Neural progenitor cell (in vitro differentiated cells): ENCODE results near the gene EDNRA. TPM values are rescaled to one million over a fixed set of nuclear protein-coding genes. Genes with fewer than 3 reads are reported as not detected.

Experiments used
- DNase-seq: peaks from one replicate; pipeline ENCODE4 v3.0.0-alpha.2; 2016; ENCODE audit warnings: low spot score
- H2AFZ ChIP-seq: fragments of 200-600 bp; sonication (generic); replicated peaks from 2 replicates; pipeline ENCODE4 v1.6.1; 2016; ENCODE audit warnings: antibody characterized with exemption
- H3F3A ChIP-seq: fragments of 200-600 bp; sonication (generic); 2 replicates; pipeline ENCODE4 v1.6.1; 2016; ENCODE audit warnings: antibody characterized with exemption, low read depth
- H3K27ac ChIP-seq: fragments of 200-600 bp; sonication (generic); 2 replicates; pipeline ENCODE4 v1.5.1; 2016; ENCODE audit warnings: mild to moderate bottlenecking
- H3K27me3 ChIP-seq: fragments of 200-600 bp; sonication (generic); 2 replicates; pipeline ENCODE4 v1.6.1; 2016; ENCODE audit warnings: mild to moderate bottlenecking, moderate library complexity
- H3K36me3 ChIP-seq: fragments of 200-600 bp; sonication (generic); 2 replicates; pipeline ENCODE4 v1.5.1; 2016
- H3K4me1 ChIP-seq: fragments of 200-600 bp; sonication (generic); 2 replicates; pipeline ENCODE4 v1.6.1; 2016; ENCODE audit warnings: mixed run types
- H3K4me2 ChIP-seq: fragments of 200-600 bp; sonication (generic); 2 replicates; pipeline ENCODE4 v1.6.1; 2016
- H3K4me3 ChIP-seq: fragments of 200-600 bp; sonication (generic); 2 replicates; pipeline ENCODE4 v1.5.1; 2016
- H3K79me2 ChIP-seq: fragments of 200-600 bp; sonication (generic); 2 replicates; pipeline ENCODE4 v1.6.1; 2016; ENCODE audit warnings: low read depth
- H3K9ac ChIP-seq: fragments of 200-600 bp; sonication (generic); 2 replicates; pipeline ENCODE4 v1.6.1; 2016
- H3K9me3 ChIP-seq: fragments of 200-600 bp; sonication (generic); 2 replicates; pipeline ENCODE4 v1.5.1; 2016; ENCODE audit warnings: low read depth
- H4K20me1 ChIP-seq: fragments of 200-600 bp; sonication (generic); 2 replicates; pipeline ENCODE4 v1.6.1; 2016; ENCODE audit warnings: low read depth
- H3K27ac Mint-ChIP-seq: 3 replicates; pipeline ENCODE4 v1.8.0; 2021; ENCODE audit warnings: mixed read lengths
- H3K27me3 Mint-ChIP-seq: 2 replicates; pipeline ENCODE4 v1.8.0; 2022; ENCODE audit warnings: low read depth, mild to moderate bottlenecking, inconsistent platforms, moderate library complexity, mixed read lengths; ENCODE audit not compliant: insufficient read depth
- H3K36me3 Mint-ChIP-seq: 3 replicates; pipeline ENCODE4 v1.8.0; 2021; ENCODE audit warnings: mixed read lengths
- H3K4me1 Mint-ChIP-seq: 3 replicates; pipeline ENCODE4 v1.8.0; 2021; ENCODE audit warnings: mixed read lengths
- H3K4me3 Mint-ChIP-seq: 3 replicates; pipeline ENCODE4 v1.8.0; 2021; ENCODE audit warnings: mild to moderate bottlenecking, moderate library complexity, mixed read lengths
- H3K9me3 Mint-ChIP-seq: 3 replicates; pipeline ENCODE4 v1.8.0; 2020; ENCODE audit warnings: mixed read lengths
- EZH2 ChIP-seq: fragments of 200-600 bp; sonication (generic); IDR thresholded peaks from 2 replicates; pipeline ENCODE4 v1.6.1; 2017; ENCODE audit warnings: antibody characterized with exemption, mild to moderate bottlenecking, moderate library complexity
- EZH2phosphoT487 ChIP-seq: fragments of 200-600 bp; sonication (generic); IDR thresholded peaks from 2 replicates; pipeline ENCODE4 v1.6.1; 2017; ENCODE audit warnings: antibody characterized with exemption
- total RNA-seq: library from RNA; depleted of rRNA; stranded (reverse); fragments of >200 nt; gene quantifications from 2 replicates; pipeline ENCODE4 v1.2.3, GENCODE V29; 2015; ENCODE audit warnings: low replicate concordance
- TF ChIP-seq, protein P1 (sequence below): fragments of 200-600 bp; sonication (generic); IDR thresholded peaks from 2 replicates; pipeline ENCODE4 v1.5.1; 2017; ENCODE audit warnings: antibody characterized with exemption, mild to moderate bottlenecking

The EDNRA gene
- total RNA-seq, 1 donor from 2014 or later = 2.9 TPM

DNA sequence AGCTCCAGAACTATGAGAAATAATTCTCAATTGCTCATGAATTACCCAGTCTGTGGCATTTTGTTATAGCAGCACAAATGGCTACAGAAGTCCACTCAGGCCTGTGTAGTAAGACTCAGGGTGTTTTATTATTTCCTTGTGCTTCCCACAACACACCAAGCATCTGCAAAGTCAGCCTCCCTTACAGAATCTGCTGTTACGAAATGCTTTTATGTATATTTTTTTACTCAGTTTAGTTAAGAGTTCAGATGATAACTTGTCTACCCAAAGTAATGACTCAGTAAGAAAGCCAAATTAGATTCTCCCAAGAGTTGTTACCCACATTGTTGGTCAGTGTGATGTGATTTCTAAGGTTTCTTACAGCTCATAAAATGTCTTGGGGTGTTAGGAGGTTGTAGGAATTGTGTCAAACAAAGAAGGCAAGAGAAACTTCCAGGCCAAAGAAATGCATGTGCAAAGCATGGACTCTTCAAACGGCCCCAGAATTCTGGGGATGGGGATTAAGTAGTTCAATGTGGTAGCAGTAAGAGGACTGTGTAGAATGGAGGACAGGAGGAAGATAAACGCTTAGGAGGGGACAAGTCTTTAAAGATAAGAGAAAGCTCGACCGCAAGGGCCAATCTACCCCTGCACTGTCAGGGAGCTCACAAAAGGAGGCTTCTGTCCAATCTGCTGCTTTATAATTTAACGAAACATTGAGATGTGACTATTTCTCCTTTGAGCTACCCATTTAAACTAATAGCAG lies 100.9 kb downstream of the EDNRA start:
- no peaks in the 10 kb centered on the region for H3K79me2 ChIP-seq
- TF ChIP-seq, protein P1, sequence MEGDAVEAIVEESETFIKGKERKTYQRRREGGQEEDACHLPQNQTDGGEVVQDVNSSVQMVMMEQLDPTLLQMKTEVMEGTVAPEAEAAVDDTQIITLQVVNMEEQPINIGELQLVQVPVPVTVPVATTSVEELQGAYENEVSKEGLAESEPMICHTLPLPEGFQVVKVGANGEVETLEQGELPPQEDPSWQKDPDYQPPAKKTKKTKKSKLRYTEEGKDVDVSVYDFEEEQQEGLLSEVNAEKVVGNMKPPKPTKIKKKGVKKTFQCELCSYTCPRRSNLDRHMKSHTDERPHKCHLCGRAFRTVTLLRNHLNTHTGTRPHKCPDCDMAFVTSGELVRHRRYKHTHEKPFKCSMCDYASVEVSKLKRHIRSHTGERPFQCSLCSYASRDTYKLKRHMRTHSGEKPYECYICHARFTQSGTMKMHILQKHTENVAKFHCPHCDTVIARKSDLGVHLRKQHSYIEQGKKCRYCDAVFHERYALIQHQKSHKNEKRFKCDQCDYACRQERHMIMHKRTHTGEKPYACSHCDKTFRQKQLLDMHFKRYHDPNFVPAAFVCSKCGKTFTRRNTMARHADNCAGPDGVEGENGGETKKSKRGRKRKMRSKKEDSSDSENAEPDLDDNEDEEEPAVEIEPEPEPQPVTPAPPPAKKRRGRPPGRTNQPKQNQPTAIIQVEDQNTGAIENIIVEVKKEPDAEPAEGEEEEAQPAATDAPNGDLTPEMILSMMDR = no peak
- TF ChIP-seq EZH2phosphoT487 = no peak
- no peak for TF ChIP-seq EZH2
- no peak overlapping the region for H3K9ac ChIP-seq
- no peak for DNase-seq
- H3K9me3 Mint-ChIP-seq = peaks cover 6% of the 10 kb centered on the region
- H3K36me3 ChIP-seq = no peaks in the 10 kb centered on the region
- H3F3A ChIP-seq = no peaks in the 10 kb centered on the region
- H3K4me1 Mint-ChIP-seq = peaks cover 5% of the 10 kb centered on the region
- no peaks in the 10 kb centered on the region for H3K9me3 ChIP-seq
- no peak overlapping the region for H3K27ac ChIP-seq
- no peak overlapping the region for H3K4me3 Mint-ChIP-seq
- no peak overlapping the region for H3K4me3 ChIP-seq
- no peak overlapping the region for H3K27ac Mint-ChIP-seq
- H4K20me1 ChIP-seq = no peaks in the 10 kb centered on the region
- H2AFZ ChIP-seq = no peak overlapping the region
- no peak overlapping the region for H3K4me2 ChIP-seq
- H3K36me3 Mint-ChIP-seq = no peaks in the 10 kb centered on the region
- no peaks in the 10 kb centered on the region for H3K27me3 Mint-ChIP-seq
- peaks cover 4% of the 10 kb centered on the region for H3K4me1 ChIP-seq
- no peaks in the 10 kb centered on the region for H3K27me3 ChIP-seq

DNA sequence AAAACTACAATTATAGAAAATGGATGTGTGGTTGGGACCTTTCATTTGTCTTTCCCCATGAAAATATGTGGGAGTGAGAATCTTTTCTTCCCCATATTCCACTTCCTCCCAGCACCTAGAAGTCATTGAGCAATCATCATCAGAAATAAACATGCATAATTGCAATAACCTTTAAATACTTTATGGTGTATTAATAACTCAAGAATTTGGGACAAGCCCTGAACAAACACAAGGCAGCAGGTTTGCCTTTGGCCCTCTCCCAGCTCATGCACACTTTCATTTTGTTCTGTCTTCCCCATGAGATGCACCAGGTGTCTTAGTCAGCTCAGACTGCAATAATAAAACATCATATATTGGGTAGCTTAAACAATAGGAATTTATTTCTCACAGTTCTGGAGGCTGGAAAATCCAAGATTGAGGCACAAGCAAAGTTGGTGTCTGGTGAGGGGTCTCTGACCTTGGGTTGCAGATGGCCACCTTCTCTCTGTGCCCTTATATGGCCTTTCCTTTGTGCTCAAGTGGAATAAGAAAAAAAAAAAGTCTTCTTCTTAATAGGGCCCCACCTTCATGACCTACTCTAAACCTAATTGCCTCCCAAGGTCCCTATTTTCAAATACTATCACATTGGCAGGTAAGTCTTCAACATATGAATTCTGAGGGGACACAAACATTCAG lies 101.6 kb downstream of the EDNRA start:
- no peak for TF ChIP-seq EZH2phosphoT487
- TF ChIP-seq, protein P1 = no peak
- no peak for TF ChIP-seq EZH2
- Histone ChIP-seq H3K79me2 (no peaks in the 10 kb centered on the region), H3K27me3 (no peaks in the 10 kb centered on the region), H3K4me3 (no peak overlapping the region), H2AFZ (no peak overlapping the region), H4K20me1 (no peaks in the 10 kb centered on the region), H3K9ac (no peak overlapping the region), H3K4me1 (peaks cover 11% of the 10 kb centered on the region), H3K36me3 (no peaks in the 10 kb centered on the region), H3K9me3 (no peaks in the 10 kb centered on the region), H3F3A (no peaks in the 10 kb centered on the region), H3K4me2 (no peak overlapping the region), H3K27ac (no peak overlapping the region)
- peaks cover 6% of the 10 kb centered on the region for H3K9me3 Mint-ChIP-seq
- H3K27ac Mint-ChIP-seq = no peak overlapping the region
- H3K27me3 Mint-ChIP-seq = no peaks in the 10 kb centered on the region
- DNase-seq = no peak
- H3K4me3 Mint-ChIP-seq = no peak overlapping the region
- H3K4me1 Mint-ChIP-seq = peaks cover 11% of the 10 kb centered on the region
- no peaks in the 10 kb centered on the region for H3K36me3 Mint-ChIP-seq

DNA sequence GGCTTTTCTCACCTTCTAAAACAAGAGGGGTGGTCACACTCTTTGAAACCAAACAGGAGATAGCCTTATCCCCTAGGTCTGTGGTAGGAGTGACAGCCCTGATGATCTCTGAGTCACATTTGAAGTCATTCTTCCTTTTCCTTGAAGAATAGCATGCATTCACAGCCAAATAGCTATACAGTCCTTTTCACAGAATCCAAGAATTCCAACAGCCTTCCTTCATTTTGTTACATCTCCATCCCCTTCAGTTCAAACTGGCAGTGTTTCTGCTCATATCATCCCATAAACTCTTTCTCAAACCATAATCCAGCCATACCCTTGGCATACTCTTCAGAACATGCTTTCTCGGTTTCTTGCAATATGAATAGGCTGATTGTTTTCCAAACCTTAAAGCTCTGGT lies 103.0 kb downstream of the EDNRA start:
- peaks cover 11% of the 10 kb centered on the region for H3K4me1 Mint-ChIP-seq
- no peaks in the 10 kb centered on the region for H3K36me3 ChIP-seq
- TF ChIP-seq, protein P1 = no peak
- no peak for TF ChIP-seq EZH2phosphoT487
- TF ChIP-seq EZH2 = no peak
- H3K79me2 ChIP-seq = no peaks in the 10 kb centered on the region
- H3K27ac Mint-ChIP-seq = no peak overlapping the region
- H4K20me1 ChIP-seq = no peaks in the 10 kb centered on the region
- H2AFZ ChIP-seq = no peak overlapping the region
- H3K36me3 Mint-ChIP-seq = no peaks in the 10 kb centered on the region
- H3K4me1 ChIP-seq = peaks cover 11% of the 10 kb centered on the region
- no peaks in the 10 kb centered on the region for H3K9me3 ChIP-seq
- H3K9ac ChIP-seq = no peak overlapping the region
- DNase-seq = no peak
- H3K27ac ChIP-seq = no peak overlapping the region
- H3K4me3 ChIP-seq = no peak overlapping the region
- H3F3A ChIP-seq = no peaks in the 10 kb centered on the region
- H3K27me3 Mint-ChIP-seq = no peaks in the 10 kb centered on the region
- no peak overlapping the region for H3K4me3 Mint-ChIP-seq
- peaks cover 6% of the 10 kb centered on the region for H3K9me3 Mint-ChIP-seq
- no peak overlapping the region for H3K4me2 ChIP-seq
- H3K27me3 ChIP-seq = no peaks in the 10 kb centered on the region
